HCT116 (cell line): ENCODE results near the gene EPGN. TPM values are rescaled to one million over a fixed set of nuclear protein-coding genes. Genes with fewer than 3 reads are reported as not detected.

Experiments
- ATAC-seq: fragments of 200-7000 bp; cut with Tn5 transposase; 2 replicates; pipeline ENCODE4 v1.9.1; 2020; ENCODE audit warnings: mild to moderate bottlenecking, moderate library complexity
- BruUV-seq: library from RNA; stranded (reverse); fragments of 400-500 nt; replicated peaks from 2 replicates; lab custom pipeline; 2021; lab: Mats Ljungman, UMichigan
- CTCF ChIA-PET: fragments of 300-600 bp; sonication (Branson Sonifier 250); formaldehyde crosslinking; loops from one replicate; lab custom pipeline; 2021; ENCODE audit warnings: antibody characterized with exemption; lab: Charles Lee
- POLR2A ChIA-PET: fragments of 300-600, 350-600 bp; sonication (Branson Sonifier 250); formaldehyde crosslinking; loops from one replicate; lab custom pipeline; 2021; ENCODE audit warnings: antibody characterized with exemption; lab: Charles Lee
- RAD21 ChIA-PET, 2 experiments: fragments of 300-600 bp; sonication (Branson Sonifier 250); formaldehyde crosslinking; loops; one replicate each; lab custom pipeline; 2023; ENCODE audit warnings: low total read pairs in 2 of 2; ENCODE audit not compliant: uncharacterized antibody in 2 of 2, unreplicated experiment in 2 of 2, low non-redundant PET in 1 of 2; lab: Charles Lee
- DNase-seq: peaks from one replicate; pipeline ENCODE4 v3.0.0-alpha.2; 2010; ENCODE audit warnings: low read depth, low spot score
- H2AFZ ChIP-seq: fragments of 200-600 bp; shearing (Covaris generic), sonication (generic); 2 replicates; pipeline ENCODE4 v1.6.1; 2017; ENCODE audit warnings: low read depth, mixed run types, mixed read lengths, antibody characterized with exemption, low read length; ENCODE audit not compliant: poor library complexity, severe bottlenecking
- H3K27ac ChIP-seq: 2 replicates; pipeline ENCODE4 v1.5.1; 2012; ENCODE audit warnings: low read depth, low read length
- H3K27me3 ChIP-seq: fragments of 200-600 bp; sonication (generic); 2 replicates; pipeline ENCODE4 v1.6.1; 2016; ENCODE audit warnings: mixed run types, low read length, mixed read lengths; ENCODE audit not compliant: insufficient read depth
- H3K36me3 ChIP-seq, 2 experiments: fragments of 200-500 bp in 1 of 2; fragments of 200-600 bp in 1 of 2; sonication (Bioruptor generic) in 1 of 2; sonication (generic) in 1 of 2; 2 replicates each; pipeline versions ENCODE4 v1.5.1 to v1.6.1; 2014 to 2016; ENCODE audit warnings: low read length in 2 of 2, inconsistent platforms in 1 of 2, mixed read lengths in 1 of 2, mixed run types in 1 of 2; ENCODE audit not compliant: insufficient read depth in 2 of 2, control insufficient read depth in 1 of 2
- H3K4me1 ChIP-seq, 2 experiments: fragments of 200-600 bp in 1 of 2; sonication (generic) in 1 of 2; 2 replicates each; pipeline versions ENCODE4 v1.5.1 to v1.6.1; 2012 to 2017; ENCODE audit warnings: low read length in 2 of 2, inconsistent platforms in 1 of 2, mild to moderate bottlenecking in 1 of 2, mixed read lengths in 1 of 2, mixed run types in 1 of 2, moderate library complexity in 1 of 2; ENCODE audit not compliant: insufficient read depth in 2 of 2, control insufficient read depth in 1 of 2
- H3K4me2 ChIP-seq: fragments of 200-600 bp; sonication (generic); 2 replicates; pipeline ENCODE4 v1.6.1; 2017; ENCODE audit warnings: mixed run types, low read length, mixed read lengths
- H3K4me3 ChIP-seq, 2 experiments: fragments of 200-600 bp in 1 of 2; sonication (generic) in 1 of 2; replicated peaks in 1 of 2; 2 replicates each; pipeline ENCODE4 v1.5.1; 2011 to 2016; ENCODE audit warnings: low read length in 2 of 2, control low read depth in 1 of 2, low read depth in 1 of 2, mild to moderate bottlenecking in 1 of 2, mixed read lengths in 1 of 2, mixed run types in 1 of 2
- H3K79me2 ChIP-seq: fragments of 200-600 bp; sonication (generic); 2 replicates; pipeline ENCODE4 v1.6.1; 2017; ENCODE audit warnings: mild to moderate bottlenecking, mixed run types, low read length, moderate library complexity, mixed read lengths; ENCODE audit not compliant: insufficient read depth
- H3K9ac ChIP-seq: fragments of 200-600 bp; sonication (generic); 2 replicates; pipeline ENCODE4 v1.6.1; 2016; ENCODE audit warnings: low read length, mixed read lengths
- H3K9me2 ChIP-seq: fragments of 200-600 bp; sonication (generic), shearing (Covaris generic); 2 replicates; pipeline ENCODE4 v1.6.1; 2017; ENCODE audit warnings: mixed run types, mild to moderate bottlenecking, moderate library complexity; ENCODE audit not compliant: insufficient read depth
- H3K9me3 ChIP-seq, 2 experiments: fragments of 200-500 bp in 1 of 2; fragments of 200-600 bp in 1 of 2; sonication (Bioruptor generic) in 1 of 2; sonication (generic) in 1 of 2; 2 replicates each; pipeline ENCODE4 v1.6.1; 2014 to 2017; ENCODE audit warnings: low read length in 2 of 2, mixed read lengths in 2 of 2, inconsistent platforms in 1 of 2, low read depth in 1 of 2, mild to moderate bottlenecking in 1 of 2, mixed run types in 1 of 2, moderate library complexity in 1 of 2; ENCODE audit not compliant: control insufficient read depth in 1 of 2, insufficient read depth in 1 of 2
- H4K20me1 ChIP-seq: fragments of 200-600 bp; sonication (generic), shearing (Covaris generic); 2 replicates; pipeline ENCODE4 v1.6.1; 2017; ENCODE audit warnings: mixed run types, mild to moderate bottlenecking, moderate library complexity; ENCODE audit not compliant: insufficient read depth
- CBX3 ChIP-seq: IDR thresholded peaks from 2 replicates; pipeline ENCODE4 v1.6.1; 2012; ENCODE audit warnings: low read depth
- CEBPB ChIP-seq: IDR thresholded peaks from 2 replicates; pipeline ENCODE4 v1.6.1; 2012; ENCODE audit warnings: low read depth
- EGR1 ChIP-seq: IDR thresholded peaks from 2 replicates; pipeline ENCODE4 v1.6.1; 2012; ENCODE audit warnings: low read depth
- ELF1 ChIP-seq: IDR thresholded peaks from 2 replicates; pipeline ENCODE4 v1.6.1; 2012; ENCODE audit warnings: low read depth, borderline replicate concordance
- EZH2phosphoT487 ChIP-seq: fragments of 200-600 bp; IDR thresholded peaks from 2 replicates; pipeline ENCODE4 v1.6.1; 2018; ENCODE audit warnings: antibody characterized with exemption, borderline replicate concordance
- FOSL1 ChIP-seq: IDR thresholded peaks from 2 replicates; pipeline ENCODE4 v1.6.1; 2012; ENCODE audit warnings: low read depth
- POLR2A ChIP-seq: IDR thresholded peaks from 2 replicates; pipeline ENCODE4 v1.7.0; 2011; ENCODE audit warnings: borderline replicate concordance; ENCODE audit not compliant: insufficient read depth, insufficient read length; ENCODE audit errors: extremely low read depth
- POLR2AphosphoS5 ChIP-seq: IDR thresholded peaks from 2 replicates; pipeline ENCODE4 v1.6.1; 2011; ENCODE audit warnings: mild to moderate bottlenecking, low read depth, low read length, moderate library complexity
- RAD21 ChIP-seq: IDR thresholded peaks from 2 replicates; pipeline ENCODE4 v1.6.1; 2012; ENCODE audit warnings: low read depth, mild to moderate bottlenecking
- SIN3A ChIP-seq: IDR thresholded peaks from 2 replicates; pipeline ENCODE4 v1.6.1; 2012; ENCODE audit warnings: low read depth
- TCF7L2 ChIP-seq: IDR thresholded peaks from 2 replicates; pipeline ENCODE4 v1.7.0; 2011; ENCODE audit warnings: borderline replicate concordance, inconsistent platforms; ENCODE audit not compliant: insufficient read depth, insufficient read length; ENCODE audit errors: extremely low read depth
- intact Hi-C: fragments of 100-400 bp; cut with micrococcal nuclease; formaldehyde crosslinking; loops from 2 replicates; pipeline ENCODE4 v1.10.0; 2022
- total RNA-seq: library from RNA; stranded (reverse); gene quantifications from one replicate; pipeline ENCODE4 v1.2.1, GENCODE V29; 2021; ENCODE audit not compliant: unreplicated experiment
- TF ChIP-seq, protein P1 (sequence below): IDR thresholded peaks from 2 replicates; pipeline ENCODE4 v1.6.1; 2012
- TF ChIP-seq, protein P2 (sequence below), 3 experiments: fragments of 200-600 bp in 1 of 3; sonication (generic) in 1 of 3; IDR thresholded peaks in 2 of 3; conservative IDR thresholded peaks in 1 of 3; 2 replicates each; pipeline ENCODE4 v1.5.1; 2012 to 2017; ENCODE audit warnings: low read depth in 2 of 3, low read length in 2 of 3, antibody characterized with exemption in 1 of 3, borderline replicate concordance in 1 of 3, control low read depth in 1 of 3, mild to moderate bottlenecking in 1 of 3, mixed read lengths in 1 of 3, mixed run types in 1 of 3, moderate library complexity in 1 of 3; ENCODE audit not compliant: insufficient read depth in 1 of 3
- TF ChIP-seq, protein P3 (sequence below): IDR thresholded peaks from 2 replicates; pipeline ENCODE4 v1.6.1; 2011; ENCODE audit warnings: mild to moderate bottlenecking, low read length, moderate library complexity; ENCODE audit not compliant: insufficient replicate concordance; ENCODE audit errors: extremely low read depth
- TF ChIP-seq, protein P4 (sequence below): IDR thresholded peaks from 2 replicates; pipeline ENCODE4 v1.6.1; 2012

The EPGN gene
- total RNA-seq, 1 experiment from 2014 or later = 1.5 TPM

DNA sequence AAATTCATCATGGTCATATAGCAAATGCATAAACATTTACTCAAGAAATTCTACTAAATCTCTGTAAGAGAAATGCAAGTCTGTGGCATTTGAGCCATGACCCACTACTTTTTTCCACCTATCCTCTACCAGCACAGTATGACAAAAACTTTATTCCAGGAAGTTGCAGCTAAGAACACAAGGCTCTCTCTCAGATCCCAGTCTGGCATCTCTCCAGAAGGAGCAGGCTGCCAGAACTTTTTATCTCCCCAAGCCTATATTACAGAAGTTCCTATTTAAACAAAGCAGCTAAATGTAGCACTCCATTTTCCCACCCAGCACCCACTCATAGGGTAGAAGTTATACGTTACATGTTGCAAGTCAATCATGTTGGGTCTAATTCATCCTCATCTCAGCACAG lies 49.3 kb upstream of the EPGN start:
- no peaks in the 10 kb centered on the region for H3K9me2 ChIP-seq
- TF ChIP-seq, protein P1, sequence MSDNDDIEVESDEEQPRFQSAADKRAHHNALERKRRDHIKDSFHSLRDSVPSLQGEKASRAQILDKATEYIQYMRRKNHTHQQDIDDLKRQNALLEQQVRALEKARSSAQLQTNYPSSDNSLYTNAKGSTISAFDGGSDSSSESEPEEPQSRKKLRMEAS = no peak
- TF ChIP-seq EZH2phosphoT487 (no peak), SIN3A (no peak), CBX3 (no peak), POLR2AphosphoS5 (no peak), ELF1 (no peak), CEBPB (no peak), TCF7L2 (no peak), FOSL1 (no peak), POLR2A (no peak), EGR1 (no peak), RAD21 (no peak)
- TF ChIP-seq, protein P2, sequence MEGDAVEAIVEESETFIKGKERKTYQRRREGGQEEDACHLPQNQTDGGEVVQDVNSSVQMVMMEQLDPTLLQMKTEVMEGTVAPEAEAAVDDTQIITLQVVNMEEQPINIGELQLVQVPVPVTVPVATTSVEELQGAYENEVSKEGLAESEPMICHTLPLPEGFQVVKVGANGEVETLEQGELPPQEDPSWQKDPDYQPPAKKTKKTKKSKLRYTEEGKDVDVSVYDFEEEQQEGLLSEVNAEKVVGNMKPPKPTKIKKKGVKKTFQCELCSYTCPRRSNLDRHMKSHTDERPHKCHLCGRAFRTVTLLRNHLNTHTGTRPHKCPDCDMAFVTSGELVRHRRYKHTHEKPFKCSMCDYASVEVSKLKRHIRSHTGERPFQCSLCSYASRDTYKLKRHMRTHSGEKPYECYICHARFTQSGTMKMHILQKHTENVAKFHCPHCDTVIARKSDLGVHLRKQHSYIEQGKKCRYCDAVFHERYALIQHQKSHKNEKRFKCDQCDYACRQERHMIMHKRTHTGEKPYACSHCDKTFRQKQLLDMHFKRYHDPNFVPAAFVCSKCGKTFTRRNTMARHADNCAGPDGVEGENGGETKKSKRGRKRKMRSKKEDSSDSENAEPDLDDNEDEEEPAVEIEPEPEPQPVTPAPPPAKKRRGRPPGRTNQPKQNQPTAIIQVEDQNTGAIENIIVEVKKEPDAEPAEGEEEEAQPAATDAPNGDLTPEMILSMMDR (IDR thresholded peaks at IDR 0.05 in 2 of 3, conservative IDR thresholded peaks at IDR 0.05 in 1 of 3; ENCODE audit: borderline replicate concordance in 1 of 3, insufficient read depth in 1 of 3, low read depth in 2 of 3, low read length in 2 of 3) = no peak
- TF ChIP-seq, protein P3, sequence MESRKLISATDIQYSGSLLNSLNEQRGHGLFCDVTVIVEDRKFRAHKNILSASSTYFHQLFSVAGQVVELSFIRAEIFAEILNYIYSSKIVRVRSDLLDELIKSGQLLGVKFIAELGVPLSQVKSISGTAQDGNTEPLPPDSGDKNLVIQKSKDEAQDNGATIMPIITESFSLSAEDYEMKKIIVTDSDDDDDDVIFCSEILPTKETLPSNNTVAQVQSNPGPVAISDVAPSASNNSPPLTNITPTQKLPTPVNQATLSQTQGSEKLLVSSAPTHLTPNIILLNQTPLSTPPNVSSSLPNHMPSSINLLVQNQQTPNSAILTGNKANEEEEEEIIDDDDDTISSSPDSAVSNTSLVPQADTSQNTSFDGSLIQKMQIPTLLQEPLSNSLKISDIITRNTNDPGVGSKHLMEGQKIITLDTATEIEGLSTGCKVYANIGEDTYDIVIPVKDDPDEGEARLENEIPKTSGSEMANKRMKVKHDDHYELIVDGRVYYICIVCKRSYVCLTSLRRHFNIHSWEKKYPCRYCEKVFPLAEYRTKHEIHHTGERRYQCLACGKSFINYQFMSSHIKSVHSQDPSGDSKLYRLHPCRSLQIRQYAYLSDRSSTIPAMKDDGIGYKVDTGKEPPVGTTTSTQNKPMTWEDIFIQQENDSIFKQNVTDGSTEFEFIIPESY = no peak
- TF ChIP-seq, protein P4, sequence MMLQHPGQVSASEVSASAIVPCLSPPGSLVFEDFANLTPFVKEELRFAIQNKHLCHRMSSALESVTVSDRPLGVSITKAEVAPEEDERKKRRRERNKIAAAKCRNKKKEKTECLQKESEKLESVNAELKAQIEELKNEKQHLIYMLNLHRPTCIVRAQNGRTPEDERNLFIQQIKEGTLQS = no peak
- TF ChIP-seq, all 23 proteins: peak for 0
- DNase-seq (no peak), ATAC-seq (no peak)
- Histone ChIP-seq H3K27ac (no peak overlapping the region), H3K9ac (no peak overlapping the region), H3K4me1 (peaks cover 2 to 5% of the 10 kb centered on the region in 2 experiments; a peak in 1 of 4 replicates), H4K20me1 (no peaks in the 10 kb centered on the region), H3K9me3 (no peaks in the 10 kb centered on the region; a peak in 2 of 4 replicates), H3K79me2 (no peaks in the 10 kb centered on the region), H3K4me3 (no peak overlapping the region), H2AFZ (no peak overlapping the region), H3K27me3 (no peaks in the 10 kb centered on the region), H3K36me3 (no peaks in the 10 kb centered on the region), H3K4me2 (no peak overlapping the region)
- RAD21 ChIA-PET = no interaction called here
- no TSS peak for BruUV-seq
- CTCF ChIA-PET = no interaction called here
- POLR2A ChIA-PET = no interaction called here
- intact Hi-C loops = no loop called here
